ENCODE results near the gene SMAD2.
A peak's percentile ranks its signal among the peaks of the same experiment; 100 is the strongest.
"Not testable (repeated sequence)": the region's sequence is repeated elsewhere in the genome, so short reads cannot be mapped to it uniquely, and the experiment has no call there.

SMAD2 gene

DNA sequence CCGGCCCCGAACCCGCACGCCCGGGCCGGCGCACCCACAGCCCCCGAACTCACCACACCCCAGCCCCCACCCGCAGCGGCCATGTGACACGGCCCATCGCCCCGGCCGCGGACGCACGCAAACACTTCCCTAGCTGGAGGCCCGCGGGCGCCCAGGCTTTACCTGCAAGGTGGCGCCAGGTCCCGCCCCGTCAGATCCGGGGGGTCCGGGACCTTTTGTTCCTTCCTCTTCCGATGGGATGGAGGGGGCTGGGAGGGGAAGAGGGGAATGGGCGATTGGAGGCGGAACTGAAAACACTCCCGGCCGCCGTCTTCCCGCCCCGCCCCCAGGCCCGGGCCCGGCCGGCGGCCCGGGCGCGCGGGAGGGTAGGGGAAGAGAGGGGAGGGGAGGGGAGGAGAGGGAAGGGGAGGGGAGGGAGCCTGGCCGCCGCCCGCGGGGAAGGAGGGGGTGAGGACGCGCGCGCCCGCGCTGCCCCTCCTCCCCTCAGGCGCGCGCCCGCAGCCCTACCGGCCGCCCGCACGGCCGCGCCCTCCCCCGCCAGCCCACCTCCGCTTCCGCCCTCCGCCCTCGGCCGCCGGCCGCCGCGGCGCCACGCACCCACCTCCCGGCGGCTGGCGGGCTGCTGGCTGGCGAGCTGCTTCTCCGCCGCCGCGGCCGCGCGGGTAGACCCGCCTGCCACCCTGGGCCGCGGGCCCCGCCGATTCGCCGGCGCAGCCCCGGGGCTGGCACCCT is at the start of gene SMAD2:
SMAD2 (minus strand) TSS at position 461 of the 732 bp plus-strand sequence. CDS start 33,903 bp downstream, outside the sequence.
- DNase-seq, result peak; percentile 86

DNA sequence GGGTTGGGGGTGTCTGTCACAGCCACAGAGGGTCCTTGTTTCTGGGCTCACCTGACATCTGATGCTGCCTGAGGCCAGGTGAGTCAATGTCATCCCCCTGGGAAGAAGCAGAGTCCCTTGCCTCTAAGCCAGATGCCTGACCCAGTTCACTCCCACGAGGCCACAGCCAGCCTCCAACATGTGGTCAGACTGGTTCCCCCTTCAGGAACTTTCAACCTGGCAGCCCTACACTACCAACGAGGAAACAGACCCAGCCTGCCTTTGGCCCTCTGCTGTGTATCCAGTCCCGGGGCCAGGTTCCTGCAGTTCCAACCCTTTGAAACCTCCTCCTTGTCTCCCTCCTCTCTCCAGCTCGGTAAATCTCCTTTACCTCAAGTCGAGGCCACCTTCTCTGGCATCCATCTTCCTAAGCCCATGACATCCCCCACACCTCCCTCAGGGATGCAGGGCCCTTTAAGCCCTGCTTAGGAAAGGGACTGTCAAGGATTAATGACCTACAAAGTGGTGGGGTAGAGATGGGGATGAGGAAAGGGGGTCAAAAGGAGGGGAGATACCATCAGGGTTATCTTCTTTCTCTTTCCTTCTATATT is 49.2 kb upstream of the SMAD2 start:
- DNase-seq, result no peak

GRCh38 chr18:47978603-47979002 is 48.1 kb upstream of the SMAD2 start:
- DNase-seq, result no peak

- DNase-seq, result no peak
Observed at GRCh38 chr18:47978141-47978540, 47.7 kb upstream of the SMAD2 start.

DNA sequence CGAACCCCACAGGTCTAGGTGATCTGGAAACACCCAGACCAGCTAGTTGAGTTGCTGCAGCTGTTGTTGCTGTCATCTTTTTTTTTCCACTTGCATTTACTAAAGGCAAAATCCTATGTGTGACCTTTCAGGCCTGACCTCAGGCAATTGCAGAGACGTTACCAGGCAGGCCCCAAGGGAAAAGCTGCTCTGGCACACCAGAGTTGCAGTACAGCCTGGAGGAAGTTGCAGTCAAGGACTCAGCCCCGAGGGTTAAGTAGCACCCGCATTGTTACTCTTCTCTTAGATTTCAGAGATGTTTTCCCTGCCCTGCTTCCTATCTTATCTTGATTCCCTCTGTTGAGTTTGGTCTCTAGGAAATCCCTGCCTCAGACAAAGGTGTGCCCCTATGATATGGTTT is 45.2 kb upstream of the SMAD2 start:
- no peak for DNase-seq

- no peak for DNase-seq
Observed at GRCh38 chr18:47975105-47975504, 44.6 kb upstream of the SMAD2 start.

- DNase-seq, result no peak
Observed at GRCh38 chr18:47970664-47971531, 40.4 kb upstream of the SMAD2 start.

- DNase-seq, result no peak
Observed at GRCh38 chr18:47969816-47970215, 39.4 kb upstream of the SMAD2 start.

- no peak for DNase-seq
Observed at GRCh38 chr18:47968721-47969120, 38.3 kb upstream of the SMAD2 start.

DNA sequence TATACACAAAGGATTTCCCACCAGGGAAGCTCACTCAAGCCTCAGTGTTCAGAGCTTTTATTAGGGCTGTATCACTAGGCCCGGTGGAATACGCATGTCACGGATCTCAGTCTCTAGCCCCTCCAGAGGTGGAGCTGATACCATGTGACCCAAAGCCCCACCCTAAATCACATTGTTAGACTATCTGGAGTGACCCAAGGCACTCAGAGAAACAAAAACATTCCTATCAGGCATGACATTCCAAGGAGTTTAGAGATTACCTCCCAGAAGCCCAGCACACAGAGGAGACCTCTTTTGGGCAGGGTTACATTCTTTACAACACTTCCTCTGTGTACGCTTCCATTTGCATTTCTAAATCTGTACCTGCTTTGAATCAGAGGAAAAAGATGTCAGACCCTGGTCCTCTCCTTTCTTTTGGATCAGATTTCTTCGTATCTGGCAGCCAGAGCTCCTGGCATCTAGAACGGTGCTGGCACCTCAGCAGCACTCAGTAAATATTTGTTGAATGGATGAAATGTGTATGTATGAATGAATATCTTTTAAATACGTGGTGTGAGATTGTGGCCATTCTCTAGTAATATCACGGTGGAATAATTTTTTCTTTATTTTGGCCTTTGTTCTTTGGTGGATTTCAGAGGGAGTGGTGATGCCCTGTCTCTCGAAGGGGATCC is 37.7 kb upstream of the SMAD2 start:
- no peak for DNase-seq

DNA sequence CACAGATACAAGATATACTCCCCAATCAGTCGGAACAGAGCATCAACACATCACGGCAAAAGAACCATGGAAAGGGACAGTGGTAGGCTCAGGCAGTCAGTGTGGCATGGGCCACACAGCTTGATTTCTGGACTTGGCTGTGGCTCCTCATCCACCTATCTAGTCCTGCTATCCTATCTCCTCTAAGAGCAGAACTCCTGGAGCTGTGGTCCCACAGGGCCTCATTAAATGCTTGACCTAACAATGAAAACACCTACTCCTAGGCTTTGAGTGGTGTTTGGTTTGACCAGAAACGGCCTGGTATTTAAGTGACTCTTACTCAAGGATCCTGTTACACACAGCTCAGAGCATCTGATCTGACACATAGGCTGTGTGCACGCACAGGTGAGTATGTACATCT is 33.6 kb upstream of the SMAD2 start:
- DNase-seq, result no peak

GRCh38 chr18:47961003-47961402 is 30.5 kb upstream of the SMAD2 start:
- not testable (repeated sequence) for DNase-seq

DNA sequence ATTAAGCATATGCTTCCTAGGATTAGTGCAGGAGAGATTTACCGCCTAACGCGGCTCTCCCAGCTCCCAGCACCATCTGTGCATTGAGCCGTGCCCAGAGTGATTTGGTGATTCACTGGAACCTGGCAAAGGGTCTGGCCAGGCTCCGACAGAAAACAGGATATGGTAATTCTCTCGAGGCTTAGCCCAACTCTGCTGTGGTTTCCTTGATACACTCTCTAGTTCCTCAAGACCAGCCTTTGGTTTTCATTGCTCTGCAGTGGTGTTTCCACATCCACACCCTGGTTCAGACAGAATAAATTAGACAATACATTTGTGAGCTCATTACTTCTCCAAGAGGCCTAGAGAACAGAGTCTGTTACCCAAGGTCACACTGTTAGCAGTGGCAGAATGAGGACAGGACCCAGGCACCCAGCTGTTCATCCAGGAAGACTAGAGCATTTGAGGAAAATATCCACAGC is 23.0 kb upstream of the SMAD2 start:
- DNase-seq, result peak; percentile 68

DNA sequence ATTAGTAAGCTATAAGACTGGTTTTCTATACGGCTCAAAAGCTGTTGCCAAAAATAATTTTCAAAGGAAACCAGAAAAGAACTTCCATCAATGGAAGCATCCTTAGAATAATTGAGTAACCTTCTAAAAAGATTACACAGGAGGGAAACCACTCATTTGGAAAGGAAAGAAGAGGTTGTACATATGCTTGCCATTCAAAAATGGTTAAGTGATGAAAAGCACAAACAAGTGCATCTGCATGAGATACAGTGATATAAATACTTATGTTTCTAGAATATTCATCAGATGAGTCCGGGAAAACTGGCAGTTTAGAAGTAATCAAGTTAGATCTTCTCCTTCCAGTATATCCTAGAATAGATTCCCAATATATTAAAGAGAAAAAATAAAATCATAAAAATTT is 20.1 kb upstream of the SMAD2 start:
- DNase-seq, result no peak

DNA sequence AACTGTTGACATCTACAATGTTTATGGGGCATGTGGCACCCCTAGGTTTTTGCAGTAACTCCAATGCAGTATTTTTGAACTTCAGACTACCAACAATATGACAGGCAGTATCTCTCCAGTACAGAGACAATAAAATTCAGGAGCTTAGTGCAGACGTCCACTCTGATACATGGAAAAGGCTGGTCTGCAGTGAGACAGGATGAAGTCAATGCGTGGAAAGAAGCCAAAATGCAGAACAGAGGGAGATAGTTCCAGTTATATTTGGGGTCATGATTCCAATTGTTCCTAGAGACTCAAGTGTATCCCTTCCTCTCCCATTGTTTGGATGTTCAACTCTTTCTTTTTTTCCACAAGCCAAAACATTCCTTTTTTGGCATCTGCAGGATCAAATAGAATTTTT is 18.7 kb upstream of the SMAD2 start:
- DNase-seq, result no peak

GRCh38 chr18:47946889-47947288 is 16.4 kb upstream of the SMAD2 start:
- no peak for DNase-seq

DNA sequence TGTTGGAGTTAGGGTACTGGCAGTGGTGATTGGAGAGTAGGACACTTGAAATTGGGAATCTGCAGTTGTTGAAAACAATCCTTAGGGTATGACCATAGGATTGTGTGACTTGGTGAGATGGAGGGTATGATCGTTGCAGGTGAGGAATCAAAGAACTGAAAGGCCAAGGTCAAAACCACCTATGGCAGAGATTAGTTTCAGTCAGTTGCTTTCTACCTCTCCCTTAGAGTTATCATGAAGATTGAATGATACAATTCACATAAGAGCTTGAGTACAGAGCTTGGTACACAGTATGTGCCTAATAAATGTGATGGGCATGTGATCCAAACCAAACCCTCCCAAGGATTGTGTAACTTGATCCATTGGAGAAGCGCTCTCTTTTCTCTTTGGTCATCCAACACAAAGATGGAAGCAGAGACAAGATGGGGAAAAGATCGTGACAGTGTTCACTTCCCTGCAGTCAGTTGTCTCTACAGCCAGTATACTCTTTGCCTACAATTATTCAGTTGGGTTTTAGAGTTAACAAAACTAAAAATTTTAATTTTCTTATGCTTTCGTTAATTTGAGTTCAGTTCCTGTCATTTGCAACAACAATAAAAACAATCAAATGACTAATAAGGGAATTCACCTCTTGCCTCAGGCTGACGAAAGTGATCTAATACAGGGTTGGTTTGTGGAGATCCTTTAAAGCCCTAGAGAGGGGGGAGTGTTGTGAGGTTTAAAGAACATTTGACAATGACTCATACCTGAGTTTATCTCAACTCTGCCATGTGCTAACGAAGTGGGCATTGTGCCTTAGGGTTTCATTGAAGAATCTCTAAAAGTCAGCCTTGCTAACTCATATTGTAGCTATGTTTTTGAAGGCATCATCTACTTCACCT is 14.8 kb upstream of the SMAD2 start:
- no peak for DNase-seq

DNA sequence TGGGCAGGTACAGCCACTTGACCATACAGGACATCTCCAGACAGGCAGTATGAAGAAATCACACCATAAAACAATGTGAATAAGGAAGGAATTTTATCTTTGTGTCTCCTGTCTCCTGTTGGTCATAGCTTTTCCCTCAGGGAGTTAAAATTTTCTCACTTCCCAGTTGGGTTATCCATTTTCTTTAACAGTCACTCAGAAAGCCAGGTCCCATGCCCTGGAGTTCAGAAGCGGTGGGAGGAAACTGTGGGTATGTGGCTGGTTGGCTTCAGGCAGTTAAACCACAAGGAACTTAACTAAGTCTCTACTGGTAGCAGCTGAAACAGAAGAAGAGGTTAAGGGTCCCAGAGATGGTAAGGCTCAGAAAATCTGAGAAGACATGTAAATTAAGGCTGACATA is 6.5 kb upstream of the SMAD2 start:
- no peak for DNase-seq

GRCh38 chr18:47935321-47936055 is 5.0 kb upstream of the SMAD2 start:
- no peak for DNase-seq

GRCh38 chr18:47932603-47933002 is 2.1 kb upstream of the SMAD2 start:
- DNase-seq, result no peak

DNA sequence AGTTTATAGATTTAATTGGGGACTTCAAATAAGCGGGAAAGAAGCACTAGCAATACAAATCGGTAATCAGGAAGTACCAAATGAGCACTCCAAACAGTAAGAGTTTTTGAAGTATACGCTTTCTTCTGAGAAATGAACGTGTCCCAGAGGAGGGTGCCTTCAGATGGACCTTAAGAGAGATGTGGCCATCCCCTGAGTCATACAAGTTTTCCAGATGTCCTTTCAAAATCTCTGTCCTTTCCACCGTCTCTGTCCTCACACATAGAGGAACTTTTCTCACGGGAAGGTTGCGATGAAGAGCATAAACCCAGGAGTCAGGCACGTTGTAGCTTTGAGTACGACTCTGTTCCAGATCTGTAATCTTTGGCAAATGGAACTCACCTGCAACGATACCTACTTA is 1.7 kb upstream of the SMAD2 start:
- no peak for DNase-seq
